HG02571 (cell line): ENCODE data around the gene MDH1.
"Not testable (repeated sequence)": the region's sequence is repeated elsewhere in the genome, so short reads cannot be mapped to it uniquely, and the experiment has no call there.

Source experiments
- ATAC-seq: cut with Tn5 transposase; IDR thresholded peaks from one replicate; pipeline ENCODE4 v1.9.1; 2021; ENCODE audit warnings: mild to moderate bottlenecking, moderate library complexity; ENCODE audit not compliant: unreplicated experiment

Gene MDH1

DNA sequence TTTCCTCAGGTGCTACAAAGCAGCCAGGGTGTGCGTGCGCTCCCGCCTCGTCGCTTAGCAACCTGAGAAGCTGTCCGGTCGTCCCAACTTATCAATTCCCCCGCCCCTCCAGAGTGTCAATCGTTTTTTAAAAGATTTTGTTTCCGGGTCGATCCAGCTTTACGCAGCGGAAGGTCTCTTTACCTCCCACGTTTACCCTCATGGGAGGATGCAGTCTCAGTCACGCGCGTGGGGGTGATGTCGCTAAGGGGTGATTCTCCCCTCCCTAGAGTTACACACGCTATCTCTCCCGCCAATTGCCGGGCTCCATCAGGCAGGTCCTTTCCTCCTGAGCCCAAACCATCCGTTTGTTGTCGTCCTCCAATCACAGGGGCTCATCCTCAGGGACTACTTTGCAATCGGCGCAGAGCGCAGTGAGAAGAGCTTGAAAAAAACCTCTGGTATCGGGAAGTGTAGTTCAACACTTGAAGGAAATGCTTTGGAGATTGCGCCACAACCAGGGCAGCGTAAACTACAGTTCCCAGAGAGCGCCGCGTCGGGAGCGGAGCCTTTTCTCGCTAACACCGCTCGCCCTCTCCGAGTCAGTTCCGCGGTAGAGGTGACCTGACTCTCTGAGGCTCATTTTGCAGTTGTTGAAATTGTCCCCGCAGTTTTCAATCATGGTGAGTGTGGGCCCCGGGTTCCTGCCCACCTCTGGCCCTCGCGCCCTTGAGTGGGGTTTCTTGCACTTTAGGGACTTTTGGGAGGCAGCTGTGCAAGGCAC is at the start of gene MDH1, which contains the start of gene WDPCP:
Gene MDH1 (plus strand): TSS at position 579 of the 763 bp plus-strand sequence. CDS start 81 bp downstream, at position 660.
Gene WDPCP (minus strand): TSS at position 93 of the 763 bp plus-strand sequence. CDS start 206 bp downstream, outside the sequence.
- peak; percentile 89 for ATAC-seq

DNA sequence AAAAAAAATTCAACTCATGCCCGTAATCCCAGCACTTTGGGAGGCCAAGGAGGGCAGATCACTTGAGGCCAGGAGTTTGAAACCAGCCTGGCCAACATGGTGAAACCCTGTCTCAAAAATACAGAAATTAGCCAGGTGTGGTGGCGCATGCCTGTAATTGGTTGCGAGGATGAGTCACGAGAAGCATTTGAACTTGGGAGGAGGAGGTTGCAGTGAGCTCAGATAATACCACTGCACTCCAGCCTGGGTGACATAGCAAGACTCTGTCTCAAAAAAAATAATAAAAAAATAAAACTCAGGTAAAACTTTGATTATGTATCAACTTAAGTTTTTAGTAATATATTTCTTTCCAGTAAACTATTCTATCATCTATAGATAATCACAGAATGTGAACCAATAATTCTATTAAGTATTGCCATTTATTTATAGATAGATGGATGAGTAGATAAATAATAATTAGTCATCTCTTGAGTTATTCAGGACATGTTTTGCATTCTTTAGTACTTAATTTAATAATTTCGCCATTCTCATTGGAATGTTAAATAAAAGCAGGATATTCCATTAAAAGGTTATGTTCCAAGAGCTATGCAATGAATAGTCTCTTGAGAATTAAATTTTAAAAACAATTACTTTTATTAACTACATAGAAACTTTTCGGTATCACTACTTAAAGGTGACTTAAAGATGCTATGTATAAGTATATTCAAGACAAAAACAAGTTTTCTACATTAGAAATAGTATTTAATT is 49.2 kb upstream of the MDH1 start:
- no peak for ATAC-seq

- ATAC-seq = no peak
Measured at GRCh38 chr2:63544017-63544627, 44.6 kb upstream of the MDH1 start.

DNA sequence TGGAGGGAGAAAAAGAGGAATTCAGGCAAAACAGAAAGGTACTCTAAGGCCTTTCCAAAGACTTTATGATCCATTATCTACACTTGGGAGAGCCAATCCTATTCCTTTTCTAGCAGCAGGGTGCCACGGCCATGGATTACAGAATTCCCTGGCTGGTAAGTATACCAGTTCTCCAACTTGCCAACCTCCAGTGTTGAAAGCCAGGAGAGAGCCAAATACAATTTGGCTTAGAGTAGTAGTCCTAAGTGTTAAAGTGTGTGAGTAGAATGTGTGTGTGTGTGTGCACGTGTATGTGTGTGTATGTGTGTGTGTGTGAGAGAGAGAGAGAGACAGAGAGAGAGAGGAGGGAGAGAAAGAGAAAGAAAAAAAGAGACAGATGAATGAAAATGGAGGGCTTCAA is 43.7 kb upstream of the MDH1 start:
- no peak for ATAC-seq

- ATAC-seq = no peak
Measured at GRCh38 chr2:63553049-63553448, 35.7 kb upstream of the MDH1 start.

DNA sequence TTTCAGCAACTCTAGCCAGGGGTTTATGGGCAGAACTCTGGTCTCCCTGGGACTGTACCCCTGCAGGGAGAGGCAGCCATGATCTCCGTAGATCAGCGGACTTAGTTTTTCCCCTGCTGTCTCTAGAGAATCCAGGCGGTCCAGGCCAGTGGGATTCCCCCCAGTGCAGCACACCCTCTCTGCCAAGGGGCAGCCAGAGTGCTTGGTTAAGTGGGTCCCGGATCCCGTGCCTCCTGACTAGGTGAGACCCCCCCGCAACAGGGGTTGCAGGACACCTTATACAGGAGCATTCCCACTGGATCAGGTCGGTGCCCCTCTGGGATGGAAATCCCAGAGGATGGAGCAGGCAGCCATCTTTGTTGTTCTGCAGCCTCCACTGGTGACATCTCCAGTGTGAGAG is 33.5 kb upstream of the MDH1 start:
- ATAC-seq = no peak

- no peak for ATAC-seq
Measured at GRCh38 chr2:63555931-63556330, 32.8 kb upstream of the MDH1 start.

DNA sequence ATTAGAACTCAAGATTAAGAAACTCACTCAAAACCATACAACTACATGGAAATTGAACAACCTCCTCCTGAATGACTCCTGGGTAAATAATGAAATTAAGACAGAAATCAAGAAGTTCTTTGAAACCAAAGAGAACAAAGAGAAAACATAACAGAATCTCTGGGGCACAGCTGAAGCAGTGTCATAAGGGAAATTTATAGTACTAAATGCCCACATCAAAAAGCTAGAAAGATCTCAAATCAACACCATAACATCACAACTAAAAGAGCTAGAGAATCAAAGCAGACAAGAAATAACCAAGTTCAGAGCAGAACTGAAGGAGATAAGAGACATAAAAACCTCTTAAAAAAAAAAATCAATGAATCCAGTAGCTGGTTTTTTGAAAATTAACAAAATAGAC is 30.9 kb upstream of the MDH1 start:
- ATAC-seq = not testable (repeated sequence)

DNA sequence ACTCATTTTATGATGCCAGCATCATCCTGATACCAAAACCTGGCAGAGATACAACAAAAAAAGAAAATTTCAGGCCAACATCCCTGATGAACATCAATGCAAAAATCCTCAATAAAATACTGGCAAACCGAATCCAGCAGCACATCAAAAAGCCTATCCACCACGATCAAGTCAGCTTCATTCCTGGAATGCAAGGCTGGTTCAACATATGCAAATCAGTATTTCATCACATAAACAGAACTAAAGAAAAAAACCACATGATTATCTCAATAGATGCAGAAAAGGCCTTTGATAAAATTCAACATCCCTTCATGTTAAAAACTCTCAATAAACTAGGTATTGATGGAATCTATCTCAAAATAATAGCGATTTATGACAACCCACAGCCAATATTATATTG is 29.8 kb upstream of the MDH1 start:
- not testable (repeated sequence) for ATAC-seq

DNA sequence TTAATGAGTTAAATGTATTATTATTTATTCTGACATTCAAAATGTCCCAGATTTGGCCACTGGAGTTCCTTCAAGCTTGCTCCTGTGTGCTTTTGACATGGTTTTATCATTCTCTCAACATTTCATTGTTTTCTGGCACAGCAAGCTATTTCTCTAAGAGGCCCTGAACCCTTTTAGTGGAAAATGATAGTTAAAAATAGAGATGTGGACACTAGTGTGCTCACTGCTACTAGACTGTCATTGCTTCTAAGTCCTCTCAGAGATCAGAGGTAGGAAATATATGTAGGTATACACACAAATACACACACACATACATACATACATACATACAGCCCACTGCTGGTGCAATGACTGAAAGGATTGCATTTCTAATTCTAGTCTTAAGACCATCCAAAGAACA is 26.0 kb upstream of the MDH1 start:
- no peak for ATAC-seq

DNA sequence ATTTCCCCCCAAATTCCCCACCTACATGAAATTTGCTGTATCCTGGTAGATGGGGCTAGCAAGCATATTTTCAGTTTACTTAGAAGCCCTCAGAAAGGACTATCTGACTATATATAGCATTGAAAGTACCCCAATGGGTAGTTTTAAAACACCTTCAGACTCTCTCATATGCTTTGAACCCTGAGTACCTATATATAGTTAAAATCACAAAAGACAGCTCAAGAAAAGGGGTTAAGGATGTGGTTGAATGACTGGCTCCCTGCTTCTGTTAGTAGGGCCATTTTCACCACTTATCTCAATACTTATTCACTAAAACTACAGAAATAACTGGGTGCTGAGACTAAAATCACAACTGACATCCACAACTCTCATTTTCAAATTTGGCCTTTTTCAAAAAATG is 19.0 kb upstream of the MDH1 start:
- ATAC-seq = no peak

DNA sequence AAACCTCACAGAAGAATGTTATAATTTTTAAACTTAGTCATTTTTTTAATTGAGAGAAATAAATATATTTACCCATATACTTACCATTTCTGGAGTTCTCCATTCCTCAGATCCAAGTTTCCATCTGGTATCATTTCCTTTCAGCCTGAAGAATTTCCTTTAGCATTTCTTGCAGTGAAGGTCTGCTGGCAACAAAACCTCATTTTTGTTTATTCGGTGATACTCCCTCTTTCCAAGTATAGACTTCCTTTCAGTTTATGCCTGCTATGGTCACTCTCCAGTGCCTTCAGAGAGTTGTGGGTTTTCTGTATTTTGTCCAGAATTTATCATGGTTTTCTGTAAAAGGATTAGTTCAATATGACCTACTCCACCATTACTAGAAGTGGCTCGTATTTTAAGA is 17.5 kb upstream of the MDH1 start:
- no peak for ATAC-seq

DNA sequence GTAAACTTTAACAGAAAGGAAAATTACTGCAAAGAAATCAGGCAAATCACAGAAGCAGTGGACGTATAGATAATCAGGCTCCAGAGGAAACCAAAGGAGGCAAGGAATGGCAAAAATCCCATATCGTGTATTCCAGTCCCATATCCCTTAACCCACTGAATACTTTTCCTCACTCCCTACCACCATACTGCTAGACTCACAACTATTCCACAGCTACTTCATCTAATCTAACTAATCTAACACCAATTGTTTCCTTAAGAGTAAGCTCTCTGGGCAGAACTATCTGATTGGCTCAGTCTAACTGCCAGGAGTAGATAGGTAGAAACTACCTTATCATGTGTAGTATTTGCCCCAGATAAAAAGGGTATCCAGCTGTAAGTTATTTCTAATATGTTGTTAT is 16.8 kb upstream of the MDH1 start:
- no peak for ATAC-seq

DNA sequence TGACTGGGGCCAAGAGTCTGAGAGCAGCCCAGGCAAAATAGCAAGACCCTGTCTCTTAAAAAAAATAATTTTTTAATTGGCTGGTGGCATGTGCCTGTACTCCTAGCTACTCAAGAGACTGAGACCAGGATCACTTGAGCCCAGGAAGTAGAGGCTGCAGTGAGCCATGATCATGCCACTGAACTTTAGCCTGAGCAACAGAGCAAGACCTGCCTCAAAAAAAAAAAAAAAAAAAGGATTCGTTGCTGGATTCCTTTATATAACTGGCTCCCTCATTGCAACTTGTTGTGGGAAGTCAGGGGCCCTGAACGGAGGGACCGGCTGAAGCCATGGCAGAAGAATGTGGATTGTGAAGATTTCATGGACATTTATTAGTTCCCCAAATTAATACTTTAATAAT is 15.7 kb upstream of the MDH1 start:
- ATAC-seq = not testable (repeated sequence)

DNA sequence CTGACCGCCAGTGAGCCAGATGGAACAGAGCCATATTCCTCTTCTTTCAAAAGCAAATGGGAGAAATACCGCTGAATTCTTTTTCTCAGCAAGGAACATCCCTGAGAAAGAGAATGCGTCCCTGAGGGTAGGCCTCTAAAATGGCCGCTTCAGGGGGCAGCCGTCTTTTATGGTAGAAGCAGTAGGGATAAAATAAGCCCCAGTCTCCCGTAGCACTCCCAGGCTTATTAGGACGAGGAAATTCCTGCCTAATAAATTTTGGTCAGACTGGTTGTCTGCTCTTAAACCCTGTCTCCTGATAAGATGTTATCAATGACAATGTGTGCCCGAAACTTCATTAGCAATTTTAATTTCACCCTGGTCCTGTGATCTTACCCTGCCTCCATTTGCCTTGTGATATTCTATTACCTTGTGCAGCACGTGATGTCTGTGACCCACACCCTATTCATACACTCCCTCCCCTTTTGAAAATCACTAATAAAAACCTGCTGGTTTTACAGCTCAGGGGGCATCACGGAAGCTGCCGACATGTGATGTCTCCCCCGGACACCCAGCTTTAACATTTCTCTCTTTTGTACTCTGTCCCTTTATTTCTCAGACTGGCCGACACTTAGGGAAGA is 14.9 kb upstream of the MDH1 start:
- not testable (repeated sequence) for ATAC-seq

GRCh38 chr2:63576546-63576945 is 12.2 kb upstream of the MDH1 start:
- ATAC-seq = no peak

DNA sequence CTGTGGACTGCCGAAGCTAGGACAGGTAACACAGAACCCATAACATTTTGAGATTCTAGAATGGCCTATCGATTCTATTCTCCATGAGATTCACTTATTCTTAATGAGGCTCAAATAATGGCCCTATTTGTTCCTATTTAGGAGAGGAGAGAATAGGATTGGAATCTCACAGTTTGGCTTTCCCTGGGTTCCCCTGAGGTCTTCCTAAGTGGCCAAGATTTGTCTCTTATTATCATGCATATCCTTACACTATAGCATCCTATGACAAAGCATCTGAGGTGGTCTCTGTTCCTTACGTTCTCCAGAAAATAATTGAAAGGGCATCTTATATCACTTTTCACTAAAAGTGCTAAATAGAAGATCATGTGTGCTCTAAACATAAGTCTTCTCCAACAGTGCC is 10.0 kb upstream of the MDH1 start:
- no peak for ATAC-seq

DNA sequence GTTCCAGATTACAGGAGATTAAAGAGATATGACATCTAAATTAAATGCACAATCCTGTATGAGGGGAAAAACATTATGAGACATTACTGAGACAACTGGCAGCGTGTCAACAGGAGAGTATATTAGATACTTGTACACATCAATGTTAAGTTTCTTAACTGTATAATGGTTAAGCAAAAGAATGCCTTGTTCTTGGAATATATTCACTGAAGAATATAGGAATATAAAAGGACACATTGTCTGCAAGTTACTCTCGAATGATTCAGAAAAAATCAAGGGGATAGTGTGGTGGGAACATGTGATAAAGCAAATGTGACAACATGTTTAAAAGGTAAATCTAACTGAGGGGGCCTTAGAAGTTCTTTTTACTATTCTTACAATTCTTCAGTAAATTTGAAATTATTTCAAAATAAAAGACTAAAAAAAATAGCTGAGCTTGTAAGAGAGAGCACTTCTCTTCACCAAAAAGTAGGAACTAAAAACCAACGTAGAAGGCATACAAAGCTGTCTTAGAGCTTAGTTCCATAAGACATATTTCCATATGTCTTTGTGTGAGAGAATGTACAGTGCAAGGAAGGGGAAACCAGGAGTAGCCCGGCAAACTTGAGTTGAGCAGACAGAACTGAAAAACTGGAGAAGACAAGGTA is 8.0 kb upstream of the MDH1 start:
- no peak for ATAC-seq

- no peak for ATAC-seq
Measured at GRCh38 chr2:63581298-63581961, 7.3 kb upstream of the MDH1 start.

DNA sequence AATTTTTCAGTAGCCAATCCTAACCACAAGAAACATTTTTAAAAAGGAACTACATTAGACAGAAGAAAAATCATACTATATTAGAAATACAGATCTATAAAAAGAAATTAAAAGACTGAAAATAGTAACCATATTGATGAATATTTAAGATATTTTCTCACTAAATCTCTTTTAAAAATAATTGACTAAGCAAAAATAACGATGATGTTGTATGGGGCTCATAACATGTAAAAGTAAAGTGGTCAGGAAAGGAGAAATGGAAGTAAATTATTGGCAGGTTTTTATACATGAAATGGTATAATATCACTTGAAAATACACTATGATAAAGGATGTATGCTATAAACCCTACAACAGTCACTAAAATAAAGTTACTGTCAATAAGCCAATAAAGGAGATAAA is 5.9 kb upstream of the MDH1 start:
- no peak for ATAC-seq
